Stimulated activated CD4-positive, alpha-beta T cell treated with anti-CD3 and anti-CD28 coated beads, Interleukin-1b, Interleukin-23, amount 100 ng/mL, for 4 hours (primary cell): Measurements from ENCODE around the gene CUEDC2.

ENCODE experiments used
- DNase-seq, 2 donors: peaks; one replicate each; pipeline ENCODE4 v3.0.0-alpha.2; 2020; ENCODE audit warnings: low read depth in 2 of 2

CUEDC2 gene

GRCh38 chr10:102432162-102432950 lies at the start of gene CUEDC2:
Gene CUEDC2, minus strand, starts transcription at chr10:102432574. Its CDS starts 7,386 bp downstream, at chr10:102425188.
- DNase-seq = peak; percentile 95 to 96

GRCh38 chr10:102480396-102480795 lies 48.0 kb upstream of the CUEDC2 start:
- no peak for DNase-seq

- no peak for DNase-seq
Measured at GRCh38 chr10:102479651-102480050, 47.3 kb upstream of the CUEDC2 start.

GRCh38 chr10:102476466-102477141 lies 44.2 kb upstream of the CUEDC2 start:
- DNase-seq = no peak

- no peak for DNase-seq
Measured at GRCh38 chr10:102475451-102476040, 43.2 kb upstream of the CUEDC2 start.

GRCh38 chr10:102473445-102474331 lies 41.3 kb upstream of the CUEDC2 start:
- DNase-seq = no peak

- DNase-seq = no peak
Measured at GRCh38 chr10:102470579-102471546, 38.5 kb upstream of the CUEDC2 start.

- no peak for DNase-seq
Measured at GRCh38 chr10:102468683-102469082, 36.3 kb upstream of the CUEDC2 start.

GRCh38 chr10:102467971-102468438 lies 35.6 kb upstream of the CUEDC2 start:
- DNase-seq = no peak

GRCh38 chr10:102467318-102467717 lies 34.9 kb upstream of the CUEDC2 start:
- no peak for DNase-seq

GRCh38 chr10:102465466-102465865 lies 33.1 kb upstream of the CUEDC2 start:
- no peak for DNase-seq

GRCh38 chr10:102463983-102464382 lies 31.6 kb upstream of the CUEDC2 start:
- no peak for DNase-seq

GRCh38 chr10:102462512-102463054 lies 30.2 kb upstream of the CUEDC2 start:
- no peak for DNase-seq

GRCh38 chr10:102461187-102462054 lies 29.0 kb upstream of the CUEDC2 start:
- peak; percentile 95 to 96 for DNase-seq

- DNase-seq = no peak
Measured at GRCh38 chr10:102460836-102461186, 28.4 kb upstream of the CUEDC2 start.

- DNase-seq = no peak
Measured at GRCh38 chr10:102458656-102459055, 26.3 kb upstream of the CUEDC2 start.

GRCh38 chr10:102457591-102458150 lies 25.3 kb upstream of the CUEDC2 start:
- DNase-seq = no peak

- no peak for DNase-seq
Measured at GRCh38 chr10:102455893-102456471, 23.6 kb upstream of the CUEDC2 start.
